CD4-positive, alpha-beta T cell treated with Interleukin-17A for 4 hours (primary cell): ENCODE results near the gene LRP1.

Experiments used
- DNase-seq: peaks from one replicate; pipeline ENCODE4 v3.0.0-alpha.2; 2020; ENCODE audit warnings: mixed read lengths

The LRP1 gene

DNA sequence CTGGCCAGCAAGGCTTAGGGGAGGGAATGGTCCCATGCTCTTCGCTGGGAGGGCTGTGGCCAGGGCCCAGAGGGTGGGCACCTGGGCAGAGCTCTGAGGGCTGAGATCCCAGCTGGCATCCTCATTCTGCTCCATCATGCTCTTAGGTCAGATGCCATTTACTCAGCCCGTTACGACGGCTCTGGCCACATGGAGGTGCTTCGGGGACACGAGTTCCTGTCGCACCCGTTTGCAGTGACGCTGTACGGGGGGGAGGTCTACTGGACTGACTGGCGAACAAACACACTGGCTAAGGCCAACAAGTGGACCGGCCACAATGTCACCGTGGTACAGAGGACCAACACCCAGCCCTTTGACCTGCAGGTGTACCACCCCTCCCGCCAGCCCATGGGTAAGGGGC, 49.9 kb downstream of the LRP1 start:
- DNase-seq = no peak

DNA sequence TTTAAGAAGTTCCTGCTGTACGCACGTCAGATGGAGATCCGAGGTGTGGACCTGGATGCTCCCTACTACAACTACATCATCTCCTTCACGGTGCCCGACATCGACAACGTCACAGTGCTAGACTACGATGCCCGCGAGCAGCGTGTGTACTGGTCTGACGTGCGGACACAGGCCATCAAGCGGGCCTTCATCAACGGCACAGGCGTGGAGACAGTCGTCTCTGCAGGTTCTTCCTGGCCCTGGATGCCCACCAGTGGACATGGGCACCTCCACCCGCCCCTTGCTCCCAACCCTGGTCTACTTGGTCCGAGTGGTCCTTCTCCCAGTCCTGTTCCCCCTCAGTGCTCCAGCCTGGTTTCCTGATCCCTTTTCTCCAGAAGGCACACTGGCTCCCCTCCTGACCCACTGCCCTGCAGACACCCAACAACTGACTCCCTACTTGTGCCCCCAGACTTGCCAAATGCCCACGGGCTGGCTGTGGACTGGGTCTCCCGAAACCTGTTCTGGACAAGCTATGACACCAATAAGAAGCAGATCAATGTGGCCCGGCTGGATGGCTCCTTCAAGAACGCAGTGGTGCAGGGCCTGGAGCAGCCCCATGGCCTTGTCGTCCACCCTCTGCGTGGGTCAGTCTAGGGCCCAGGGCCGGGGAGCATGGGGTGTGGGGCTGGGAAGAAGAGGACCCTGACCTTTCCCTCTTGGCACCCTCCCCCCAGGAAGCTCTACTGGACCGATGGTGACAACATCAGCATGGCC, 51.2 kb downstream of the LRP1 start:
- no peak for DNase-seq

DNA sequence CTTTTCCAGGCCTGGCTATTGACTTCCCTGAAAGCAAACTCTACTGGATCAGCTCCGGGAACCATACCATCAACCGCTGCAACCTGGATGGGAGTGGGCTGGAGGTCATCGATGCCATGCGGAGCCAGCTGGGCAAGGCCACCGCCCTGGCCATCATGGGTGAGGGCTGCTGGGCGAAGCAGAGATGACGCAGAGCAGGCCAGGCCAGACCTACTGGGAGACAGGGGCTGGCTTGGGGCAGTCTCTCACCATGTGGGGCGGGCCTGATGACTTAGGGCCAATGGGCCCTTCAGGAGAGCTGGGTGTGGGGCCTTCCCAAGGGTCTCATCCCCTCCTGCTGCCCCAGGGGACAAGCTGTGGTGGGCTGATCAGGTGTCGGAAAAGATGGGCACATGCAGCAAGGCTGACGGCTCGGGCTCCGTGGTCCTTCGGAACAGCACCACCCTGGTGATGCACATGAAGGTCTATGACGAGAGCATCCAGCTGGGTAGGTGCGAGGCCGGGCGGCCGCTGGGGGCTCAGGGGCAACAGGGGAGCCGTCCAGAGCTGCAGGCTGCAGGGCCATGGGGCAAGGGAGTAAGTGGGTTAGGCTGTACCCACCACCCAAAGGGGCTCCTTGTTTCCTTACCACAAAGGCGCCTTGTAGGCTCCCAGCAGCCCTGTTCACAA, 52.2 kb downstream of the LRP1 start:
- DNase-seq = no peak

DNA sequence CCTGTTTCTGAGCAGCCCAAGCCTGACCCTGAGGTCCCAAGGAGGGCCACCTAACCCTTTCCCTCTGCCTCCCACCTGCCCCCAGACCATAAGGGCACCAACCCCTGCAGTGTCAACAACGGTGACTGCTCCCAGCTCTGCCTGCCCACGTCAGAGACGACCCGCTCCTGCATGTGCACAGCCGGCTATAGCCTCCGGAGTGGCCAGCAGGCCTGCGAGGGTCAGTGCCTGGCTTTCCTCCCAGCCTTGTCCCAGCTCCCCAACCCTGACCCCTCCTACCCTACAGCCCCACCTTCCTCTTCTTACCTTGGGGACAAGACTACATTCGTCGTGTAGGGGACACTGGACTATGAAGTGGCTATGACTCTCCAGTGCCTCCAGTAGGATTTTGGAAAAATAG, 52.8 kb downstream of the LRP1 start:
- DNase-seq = no peak

DNA sequence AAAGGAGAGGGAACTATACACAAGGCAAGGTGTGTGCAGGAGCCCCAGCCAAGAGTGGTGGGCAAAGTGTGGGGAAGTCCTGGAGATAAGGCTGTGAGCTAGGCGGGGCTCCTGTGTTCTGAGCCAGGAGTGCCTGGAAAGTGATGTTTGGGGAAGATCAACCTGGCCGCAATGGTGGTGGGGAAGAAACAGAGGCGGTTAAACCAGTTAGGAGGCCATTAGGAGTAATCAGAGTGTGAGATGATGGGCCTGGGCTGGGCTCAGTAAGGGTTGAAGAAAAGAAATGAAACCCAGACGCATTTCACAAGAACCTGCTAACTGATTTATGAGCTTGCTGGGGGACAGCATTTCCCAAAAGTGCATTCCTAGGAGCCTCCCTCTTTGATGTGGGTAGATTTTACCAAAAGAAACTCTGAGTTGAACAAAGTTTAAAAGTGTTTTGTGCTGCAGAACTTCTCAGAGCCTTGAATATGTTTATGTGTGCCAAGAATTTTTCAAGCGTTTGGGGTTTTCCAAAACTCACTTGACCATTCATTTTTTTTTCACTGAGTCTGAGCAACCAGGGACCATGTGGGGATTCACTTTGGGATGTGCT, 53.4 kb downstream of the LRP1 start:
- no peak for DNase-seq

DNA sequence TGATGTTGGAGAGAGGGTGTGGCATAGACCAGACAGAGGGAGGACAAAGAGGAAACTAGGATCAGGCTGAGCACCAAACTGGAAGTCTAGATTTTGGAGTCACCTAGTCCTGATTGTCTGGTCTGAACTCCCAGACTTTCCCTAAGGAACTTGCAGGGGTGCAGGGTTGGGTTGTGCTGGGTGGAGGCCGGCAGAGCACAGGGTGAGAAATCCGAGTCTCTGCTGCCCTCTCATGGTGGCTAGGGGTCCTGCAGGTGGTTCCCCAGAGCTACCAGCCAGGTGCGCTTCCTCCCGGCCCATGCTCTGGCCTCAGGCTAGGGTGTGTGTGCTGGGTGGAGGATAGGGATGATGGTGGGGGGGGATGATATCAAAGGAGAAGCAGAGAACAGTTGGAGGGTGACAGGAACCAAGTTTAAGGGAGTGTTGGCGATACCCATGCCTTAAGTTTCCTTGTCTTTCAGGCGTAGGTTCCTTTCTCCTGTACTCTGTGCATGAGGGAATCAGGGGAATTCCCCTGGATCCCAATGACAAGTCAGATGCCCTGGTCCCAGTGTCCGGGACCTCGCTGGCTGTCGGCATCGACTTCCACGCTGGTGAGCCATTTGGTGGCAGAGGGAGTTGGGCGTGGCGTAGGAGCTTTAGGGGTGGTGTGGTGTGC, 54.8 kb downstream of the LRP1 start:
- DNase-seq = peak; percentile 88

DNA sequence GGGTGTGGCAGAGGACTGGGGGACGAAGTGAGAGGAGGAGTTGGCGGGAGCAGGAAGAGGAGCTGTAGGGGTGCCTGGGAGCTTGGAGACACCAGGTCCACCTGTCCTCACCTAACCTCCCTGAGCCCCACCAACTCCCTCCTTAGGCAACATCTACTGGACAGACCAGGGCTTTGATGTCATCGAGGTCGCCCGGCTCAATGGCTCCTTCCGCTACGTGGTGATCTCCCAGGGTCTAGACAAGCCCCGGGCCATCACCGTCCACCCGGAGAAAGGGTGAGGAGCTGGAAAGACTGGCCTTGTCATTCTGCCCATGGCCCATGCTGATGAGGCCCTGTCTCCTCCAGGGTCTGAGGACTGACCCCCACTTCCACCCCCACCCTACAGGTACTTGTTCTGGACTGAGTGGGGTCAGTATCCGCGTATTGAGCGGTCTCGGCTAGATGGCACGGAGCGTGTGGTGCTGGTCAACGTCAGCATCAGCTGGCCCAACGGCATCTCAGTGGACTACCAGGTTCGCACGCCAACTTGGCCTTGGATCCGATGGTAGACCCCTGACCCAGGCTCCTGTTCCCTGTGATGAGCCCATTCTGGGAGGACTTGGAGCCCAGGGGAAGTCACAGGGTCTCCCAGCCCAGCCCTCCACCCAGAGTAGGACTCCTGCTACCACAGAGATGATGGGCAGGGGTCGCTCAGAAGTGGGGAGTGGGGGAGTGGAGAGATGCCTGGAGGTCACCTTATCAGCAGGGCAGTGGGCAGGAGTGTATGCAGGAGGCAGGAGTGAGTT, 55.8 kb downstream of the LRP1 start:
- no peak for DNase-seq

DNA sequence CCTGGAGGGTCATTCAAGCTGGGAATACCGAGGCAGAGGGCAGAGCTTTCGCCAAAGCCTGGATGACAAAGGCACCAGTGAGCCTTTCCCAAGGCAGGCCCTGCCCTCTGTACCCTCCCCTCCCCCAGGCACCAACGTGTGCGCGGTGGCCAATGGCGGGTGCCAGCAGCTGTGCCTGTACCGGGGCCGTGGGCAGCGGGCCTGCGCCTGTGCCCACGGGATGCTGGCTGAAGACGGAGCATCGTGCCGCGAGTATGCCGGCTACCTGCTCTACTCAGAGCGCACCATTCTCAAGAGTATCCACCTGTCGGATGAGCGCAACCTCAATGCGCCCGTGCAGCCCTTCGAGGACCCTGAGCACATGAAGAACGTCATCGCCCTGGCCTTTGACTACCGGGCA, 57.1 kb downstream of the LRP1 start:
- DNase-seq = no peak

DNA sequence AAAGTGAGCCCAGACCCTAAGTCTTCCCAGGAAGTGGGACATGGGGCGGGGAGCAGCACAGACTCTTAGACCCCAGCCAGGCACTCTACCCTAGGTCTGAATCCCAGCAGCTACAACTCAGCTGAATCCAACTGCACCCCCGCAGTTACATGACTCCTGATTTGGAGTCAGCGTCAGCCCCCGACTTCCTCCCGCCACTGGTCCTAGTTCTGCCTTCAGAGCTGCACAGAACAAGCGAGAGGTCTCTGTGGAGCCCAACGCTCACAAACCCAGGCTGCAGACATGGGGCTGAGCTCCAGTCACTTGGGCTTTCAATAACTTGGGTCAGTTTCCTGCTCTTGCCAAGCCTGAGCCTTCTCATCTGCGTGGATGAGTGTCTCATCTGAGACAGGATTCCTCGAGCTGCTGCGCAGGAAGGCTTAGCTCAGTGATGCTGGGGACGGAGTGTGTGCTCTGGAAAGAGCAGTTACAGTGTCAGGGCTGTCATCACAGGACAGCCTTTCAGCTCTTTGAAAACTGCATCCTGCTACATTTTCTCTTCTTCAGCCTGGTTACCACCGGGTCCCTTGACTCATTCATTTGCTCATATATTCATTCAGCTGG, 57.7 kb downstream of the LRP1 start:
- no peak for DNase-seq

DNA sequence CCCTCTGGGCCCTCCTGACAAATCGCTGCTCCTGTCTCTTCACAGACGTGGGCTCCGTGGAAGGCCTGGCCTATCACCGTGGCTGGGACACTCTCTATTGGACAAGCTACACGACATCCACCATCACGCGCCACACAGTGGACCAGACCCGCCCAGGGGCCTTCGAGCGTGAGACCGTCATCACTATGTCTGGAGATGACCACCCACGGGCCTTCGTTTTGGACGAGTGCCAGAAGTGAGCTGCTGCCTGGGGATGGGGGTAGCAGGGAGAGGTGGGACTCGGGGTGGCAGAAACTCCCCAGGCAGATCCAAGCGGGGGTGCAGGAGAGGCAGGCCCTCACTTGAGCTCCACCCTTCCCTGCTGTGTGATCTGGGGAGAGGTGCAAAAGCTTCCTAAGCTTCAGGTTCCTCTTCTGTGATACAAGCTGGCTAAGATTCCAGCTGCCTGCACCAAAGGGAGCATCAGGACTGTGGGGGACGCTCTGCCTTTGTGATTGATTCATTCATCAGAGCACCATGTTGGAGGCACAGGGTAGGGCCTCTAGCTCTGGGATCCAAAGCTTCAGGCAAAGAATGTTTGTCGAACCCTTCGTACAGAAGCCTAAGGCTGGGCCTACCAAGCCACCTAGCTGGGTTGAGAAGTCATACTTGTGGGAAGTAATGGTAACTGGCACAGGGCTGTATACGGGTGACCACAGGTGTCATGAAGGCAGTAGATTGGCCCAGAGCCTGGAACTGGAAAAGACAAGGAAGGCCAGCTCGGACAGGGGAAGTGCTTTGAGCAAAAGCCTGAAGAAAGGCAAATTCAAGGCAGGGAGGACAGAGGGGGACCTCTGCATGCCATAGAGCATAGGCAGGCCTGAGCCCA, 59.2 kb downstream of the LRP1 start:
- no peak for DNase-seq

DNA sequence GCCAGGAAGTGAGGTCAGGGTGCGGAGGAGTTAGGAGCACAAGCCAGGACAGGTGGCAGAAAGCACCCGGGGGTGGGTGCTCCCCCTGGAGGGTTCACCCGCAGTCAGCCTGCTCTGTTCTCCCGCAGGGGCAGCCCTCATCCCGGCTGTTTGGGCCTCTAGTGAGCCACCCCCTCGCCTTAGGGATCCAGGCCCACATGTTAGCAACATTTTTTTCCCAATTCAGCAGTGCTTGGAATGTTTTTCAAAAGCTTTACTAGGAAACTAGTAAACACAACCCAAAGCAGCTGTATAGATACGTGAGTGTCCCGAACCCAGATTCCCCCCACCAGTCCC, 59.8 kb downstream of the LRP1 start:
- no peak for DNase-seq

DNA sequence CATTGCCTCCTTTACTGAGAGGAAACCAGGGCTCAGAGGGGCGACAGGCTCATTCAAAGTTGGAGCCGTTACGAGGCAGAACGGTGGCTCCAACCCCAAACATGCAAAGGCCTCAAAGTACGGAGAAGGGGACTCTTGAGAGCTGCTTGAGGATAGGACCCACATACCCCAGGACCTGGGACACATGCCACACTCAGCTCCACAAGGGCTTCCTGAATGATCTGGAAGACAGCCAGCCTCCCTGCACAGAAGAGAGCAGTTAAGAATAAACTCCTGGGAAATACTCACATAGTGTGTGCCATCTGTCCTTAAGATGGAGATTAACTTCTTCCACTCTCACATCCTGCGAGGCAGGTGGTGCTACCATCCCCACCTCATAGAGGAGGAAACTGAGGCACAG, 61.8 kb downstream of the LRP1 start:
- no peak for DNase-seq

DNA sequence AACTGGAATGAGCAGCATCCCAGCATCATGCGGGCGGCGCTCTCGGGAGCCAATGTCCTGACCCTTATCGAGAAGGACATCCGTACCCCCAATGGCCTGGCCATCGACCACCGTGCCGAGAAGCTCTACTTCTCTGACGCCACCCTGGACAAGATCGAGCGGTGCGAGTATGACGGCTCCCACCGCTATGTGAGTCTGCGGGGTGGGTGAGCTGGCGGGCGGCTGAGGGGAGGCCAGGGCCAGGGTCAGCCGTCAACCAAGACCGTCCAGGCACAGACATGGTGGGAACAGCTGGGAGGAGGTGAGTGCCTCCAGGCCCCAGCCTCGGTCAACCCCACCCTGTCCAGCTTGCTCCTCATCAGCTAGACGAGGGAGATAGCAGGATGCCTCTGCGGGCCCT, 62.5 kb downstream of the LRP1 start:
- DNase-seq = no peak

DNA sequence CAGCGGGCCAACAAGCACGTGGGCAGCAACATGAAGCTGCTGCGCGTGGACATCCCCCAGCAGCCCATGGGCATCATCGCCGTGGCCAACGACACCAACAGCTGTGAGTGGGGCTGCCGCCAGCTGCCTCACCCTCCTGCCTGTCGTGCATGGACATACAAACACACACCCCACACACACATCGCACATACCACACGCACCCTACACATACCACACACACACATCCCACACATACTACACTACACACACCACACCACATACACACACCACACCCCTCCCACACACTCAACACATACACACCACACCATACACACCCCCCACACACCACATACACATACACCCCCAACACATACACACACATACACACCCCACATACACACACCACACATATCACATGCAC, 63.1 kb downstream of the LRP1 start:
- no peak for DNase-seq

DNA sequence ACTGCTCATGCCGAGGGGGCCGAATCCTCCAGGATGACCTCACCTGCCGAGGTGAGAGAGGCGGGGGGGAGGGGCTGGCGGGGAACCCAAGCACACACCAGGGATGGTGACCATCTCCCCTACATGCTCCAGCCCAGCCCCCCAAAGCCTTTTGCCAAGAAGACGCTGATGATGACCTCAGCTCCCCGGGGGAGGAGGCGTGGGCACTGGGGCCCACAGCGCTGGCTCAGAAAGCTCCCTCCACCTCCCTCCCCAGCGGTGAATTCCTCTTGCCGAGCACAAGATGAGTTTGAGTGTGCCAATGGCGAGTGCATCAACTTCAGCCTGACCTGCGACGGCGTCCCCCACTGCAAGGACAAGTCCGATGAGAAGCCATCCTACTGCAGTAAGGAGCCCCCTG, 64.6 kb downstream of the LRP1 start:
- DNase-seq = no peak

DNA sequence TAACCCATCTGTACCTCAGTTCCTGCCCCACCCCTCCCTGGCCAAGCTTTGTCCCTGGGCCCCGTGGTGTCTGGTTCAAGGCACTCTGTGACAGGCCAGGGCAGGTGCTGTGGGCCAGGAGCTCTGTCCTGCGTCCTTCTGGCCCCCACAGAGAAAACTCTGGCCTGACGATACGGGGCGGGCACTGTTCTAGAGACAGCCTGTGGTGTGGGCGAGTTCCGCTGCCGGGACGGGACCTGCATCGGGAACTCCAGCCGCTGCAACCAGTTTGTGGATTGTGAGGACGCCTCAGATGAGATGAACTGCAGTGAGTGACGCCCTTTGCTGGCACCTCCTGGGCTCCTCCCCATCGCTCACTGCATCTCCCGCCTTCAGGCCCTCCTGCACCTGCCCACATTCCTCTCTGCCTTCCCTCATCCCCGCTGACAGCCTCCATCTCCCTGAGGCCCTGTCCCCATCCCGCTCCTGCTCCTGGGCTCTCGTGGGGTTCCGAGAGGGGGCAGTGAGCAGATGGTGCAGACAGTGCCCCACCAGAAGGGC, 65.5 kb downstream of the LRP1 start:
- no peak for DNase-seq

DNA sequence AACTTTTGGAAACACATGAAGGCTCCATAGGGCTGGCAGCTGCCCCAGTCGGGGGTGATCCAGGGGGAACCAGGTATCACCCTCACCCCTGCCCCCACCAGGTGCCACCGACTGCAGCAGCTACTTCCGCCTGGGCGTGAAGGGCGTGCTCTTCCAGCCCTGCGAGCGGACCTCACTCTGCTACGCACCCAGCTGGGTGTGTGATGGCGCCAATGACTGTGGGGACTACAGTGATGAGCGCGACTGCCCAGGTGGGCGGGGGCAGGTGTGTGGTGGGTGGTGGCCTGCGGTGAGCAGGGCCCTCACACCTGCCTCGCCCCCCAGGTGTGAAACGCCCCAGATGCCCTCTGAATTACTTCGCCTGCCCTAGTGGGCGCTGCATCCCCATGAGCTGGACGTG, 66.0 kb downstream of the LRP1 start:
- DNase-seq = no peak

DNA sequence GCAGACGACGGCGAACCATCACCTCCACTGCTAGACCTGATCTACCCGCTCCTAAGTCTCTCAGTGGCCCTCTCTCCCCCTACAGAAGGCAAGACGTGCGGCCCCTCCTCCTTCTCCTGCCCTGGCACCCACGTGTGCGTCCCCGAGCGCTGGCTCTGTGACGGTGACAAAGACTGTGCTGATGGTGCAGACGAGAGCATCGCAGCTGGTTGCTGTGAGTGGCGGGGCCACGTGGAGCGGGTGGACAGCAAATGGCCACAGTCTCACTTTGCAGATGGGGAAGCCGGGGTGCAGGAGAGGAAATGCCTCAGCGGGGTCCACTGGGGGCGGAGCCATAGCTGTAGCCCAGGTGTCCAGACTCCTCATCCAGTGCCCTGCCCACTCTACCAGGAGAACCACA, 66.9 kb downstream of the LRP1 start:
- no peak for DNase-seq

DNA sequence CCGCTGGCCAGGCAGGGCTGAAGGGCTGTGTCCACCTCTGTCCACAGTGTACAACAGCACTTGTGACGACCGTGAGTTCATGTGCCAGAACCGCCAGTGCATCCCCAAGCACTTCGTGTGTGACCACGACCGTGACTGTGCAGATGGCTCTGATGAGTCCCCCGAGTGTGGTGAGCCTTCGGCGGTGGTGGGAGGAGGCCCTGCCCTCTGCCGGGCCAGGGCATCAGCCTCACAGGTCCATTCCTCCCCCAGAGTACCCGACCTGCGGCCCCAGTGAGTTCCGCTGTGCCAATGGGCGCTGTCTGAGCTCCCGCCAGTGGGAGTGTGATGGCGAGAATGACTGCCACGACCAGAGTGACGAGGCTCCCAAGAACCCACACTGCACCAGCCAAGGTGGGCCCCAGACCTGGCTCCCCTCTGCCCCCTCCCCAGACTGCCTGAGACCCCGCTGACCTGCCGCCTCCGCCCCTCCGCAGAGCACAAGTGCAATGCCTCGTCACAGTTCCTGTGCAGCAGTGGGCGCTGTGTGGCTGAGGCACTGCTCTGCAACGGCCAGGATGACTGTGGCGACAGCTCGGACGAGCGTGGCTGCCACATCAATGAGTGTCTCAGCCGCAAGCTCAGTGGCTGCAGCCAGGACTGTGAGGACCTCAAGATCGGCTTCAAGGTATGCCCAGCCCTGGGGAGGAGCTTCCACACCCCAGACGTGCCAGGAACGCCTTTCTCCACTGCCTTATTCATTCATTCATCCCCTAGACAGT, 67.5 kb downstream of the LRP1 start:
- DNase-seq = no peak

DNA sequence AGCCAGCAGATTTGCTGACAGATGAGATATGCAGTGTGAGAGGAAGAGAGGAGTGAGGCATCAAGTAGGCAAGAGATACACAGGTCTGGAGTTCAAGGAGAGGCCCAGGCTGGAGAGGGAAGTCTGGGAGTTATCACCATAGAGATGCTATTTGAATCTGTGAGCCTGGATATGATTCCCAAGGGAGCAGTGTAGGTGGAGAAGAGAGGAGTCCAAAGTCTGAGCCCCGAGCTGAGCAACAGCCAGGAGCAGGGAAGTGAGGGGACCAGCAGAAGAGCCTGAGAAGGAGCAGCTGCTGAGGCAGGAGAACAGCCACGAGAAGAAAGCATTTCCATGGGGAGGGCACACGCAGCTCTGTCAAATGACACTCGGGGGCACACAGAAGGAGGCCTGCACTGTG, 68.2 kb downstream of the LRP1 start:
- DNase-seq = no peak

DNA sequence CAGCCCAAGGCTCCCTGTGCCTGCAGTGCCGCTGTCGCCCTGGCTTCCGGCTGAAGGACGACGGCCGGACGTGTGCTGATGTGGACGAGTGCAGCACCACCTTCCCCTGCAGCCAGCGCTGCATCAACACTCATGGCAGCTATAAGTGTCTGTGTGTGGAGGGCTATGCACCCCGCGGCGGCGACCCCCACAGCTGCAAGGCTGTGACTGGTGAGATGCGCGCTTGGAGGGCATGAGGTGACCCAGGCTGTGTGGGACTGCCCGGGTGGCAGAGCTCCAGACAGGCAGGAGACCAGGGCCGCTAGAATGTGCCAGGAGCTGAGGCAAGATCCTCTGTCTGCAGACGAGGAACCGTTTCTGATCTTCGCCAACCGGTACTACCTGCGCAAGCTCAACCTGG, 68.7 kb downstream of the LRP1 start:
- DNase-seq = no peak
